Ascending aorta (tissue), 2 donors: ENCODE data around the gene ARSG. TPM values are rescaled to one million over a fixed set of nuclear protein-coding genes. Genes with fewer than 3 reads are reported as not detected.

Experiments
- DNase-seq, 2 donors: peaks; one replicate each; pipeline ENCODE4 v3.0.0-alpha.2; 2019; ENCODE audit warnings: low spot score in 2 of 2
- H3K27ac ChIP-seq, 2 donors: fragments of 200-600 bp; sonication (generic); one replicate each; pipeline ENCODE4 v1.5.1; 2016 to 2017; ENCODE audit warnings: mild to moderate bottlenecking in 1 of 2
- H3K27me3 ChIP-seq: fragments of 200-600 bp; sonication (generic); one replicate; pipeline ENCODE4 v1.5.1; 2017
- H3K36me3 ChIP-seq, 2 donors: fragments of 200-600 bp; sonication (generic); one replicate each; pipeline ENCODE4 v1.5.1; 2016
- H3K4me1 ChIP-seq, 2 donors: fragments of 200-600 bp; sonication (generic); one replicate each; pipeline ENCODE4 v1.5.1; 2016 to 2017; ENCODE audit warnings: mild to moderate bottlenecking in 1 of 2
- H3K4me3 ChIP-seq, 2 donors: fragments of 200-600 bp; sonication (generic); one replicate each; pipeline ENCODE4 v1.5.1; 2016 to 2017; ENCODE audit warnings: mild to moderate bottlenecking in 1 of 2
- H3K9me3 ChIP-seq, 2 donors: fragments of 200-600 bp; sonication (generic); one replicate each; pipeline ENCODE4 v1.5.1; 2016
- CTCF ChIP-seq, 3 experiments: fragments of 200-600 bp in 2 of 3; fragments of 450-650 bp in 1 of 3; sonication (generic) in 2 of 3; IDR thresholded peaks; one replicate each; pipeline ENCODE4 v1.5.1; 2016 to 2019; ENCODE audit warnings: antibody characterized with exemption in 3 of 3, mild to moderate bottlenecking in 1 of 3, moderate library complexity in 1 of 3
- intact Hi-C: fragments of 100-400 bp; cut with DNase I; formaldehyde crosslinking; loops from one replicate; pipeline ENCODE4 v1.15.1; 2023
- total RNA-seq: library from RNA; depleted of rRNA; stranded (reverse); fragments of >200 nt; gene quantifications from one replicate; pipeline ENCODE4 v1.1.0, GENCODE V29; 2016

ARSG gene
- total RNA-seq, 1 donor from 2014 or later: 7.3 TPM

DNA sequence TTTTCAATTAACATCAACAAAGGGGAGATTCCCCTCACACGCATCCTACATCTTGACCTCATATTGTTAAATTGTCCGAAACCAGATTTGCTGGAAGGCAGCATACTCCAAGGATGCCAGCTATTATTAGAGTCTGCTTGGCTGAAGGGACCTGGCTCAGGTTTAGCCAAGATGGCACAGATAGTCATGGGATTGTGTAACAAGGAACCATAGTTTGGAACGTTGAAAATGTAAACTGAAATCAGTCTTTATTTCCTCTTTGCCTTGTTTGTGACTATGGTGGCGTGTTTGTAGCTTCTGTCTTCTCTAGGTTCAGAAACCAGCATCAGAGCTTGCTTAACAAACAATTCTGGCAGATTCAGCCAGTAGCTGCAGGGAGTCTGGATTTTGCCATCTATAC lies 5.9 kb downstream of the ARSG start:
- Histone ChIP-seq H3K4me1 (peaks cover 4 to 5% of the 10 kb centered on the region in 2 donors), H3K27me3 (no peaks in the 10 kb centered on the region), H3K9me3 (no peaks in the 10 kb centered on the region), H3K36me3 (no peaks in the 10 kb centered on the region), H3K4me3 (no peak overlapping the region), H3K27ac (no peak overlapping the region)
- no peak for TF ChIP-seq CTCF (IDR thresholded peaks at IDR 0.05)
- DNase-seq: no peak
- intact Hi-C loops: no loop called here

DNA sequence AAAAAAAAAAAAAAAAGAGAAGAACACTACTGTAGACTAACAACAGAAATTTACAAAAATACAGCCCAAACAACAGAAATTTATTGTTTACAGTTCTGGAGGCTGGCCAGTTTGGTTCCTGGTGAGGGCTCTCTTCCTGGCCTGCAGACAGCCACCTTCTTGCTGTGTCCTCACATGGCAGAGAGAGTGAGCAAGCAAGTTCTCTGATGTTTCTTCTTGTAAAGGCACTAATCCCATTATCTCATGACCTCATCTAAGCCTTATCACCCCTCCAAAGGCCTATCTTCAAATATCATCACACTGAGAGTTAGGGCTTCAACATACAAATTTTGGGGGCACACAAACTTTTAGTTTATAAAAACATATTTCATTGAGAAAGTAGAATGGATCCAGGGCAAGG lies 7.3 kb downstream of the ARSG start:
- H3K27me3 ChIP-seq: no peaks in the 10 kb centered on the region
- no peaks in the 10 kb centered on the region for H3K4me1 ChIP-seq
- no peak overlapping the region for H3K27ac ChIP-seq
- no peak overlapping the region for H3K4me3 ChIP-seq
- no peaks in the 10 kb centered on the region for H3K9me3 ChIP-seq
- no peaks in the 10 kb centered on the region for H3K36me3 ChIP-seq
- TF ChIP-seq CTCF (IDR thresholded peaks at IDR 0.05): no peak
- DNase-seq: no peak
- intact Hi-C loops: no loop called here

DNA sequence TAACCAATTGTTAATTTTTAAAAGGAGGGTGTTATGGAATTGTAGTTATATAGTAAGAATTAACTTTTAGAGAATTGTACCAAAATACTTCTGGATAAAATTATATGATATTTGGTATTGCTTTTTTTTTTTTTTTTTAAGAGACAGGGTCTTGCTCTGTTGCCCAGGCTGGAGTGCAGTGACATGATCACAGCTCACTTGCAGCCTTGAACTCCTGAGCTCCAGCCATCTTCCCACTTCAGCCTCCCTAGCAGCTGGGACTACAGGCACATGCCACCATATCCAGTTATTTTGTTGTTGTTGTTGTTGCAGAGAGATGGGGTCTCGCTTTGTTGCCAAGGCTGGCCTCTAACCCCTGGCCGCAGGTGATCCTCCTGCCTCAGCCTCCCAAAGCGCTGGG lies 8.5 kb downstream of the ARSG start:
- no peaks in the 10 kb centered on the region for H3K36me3 ChIP-seq
- no peak overlapping the region for H3K4me3 ChIP-seq
- no peak for TF ChIP-seq CTCF (IDR thresholded peaks at IDR 0.05)
- intact Hi-C loops: no loop called here
- no peaks in the 10 kb centered on the region for H3K4me1 ChIP-seq
- no peak for DNase-seq
- H3K9me3 ChIP-seq: no peaks in the 10 kb centered on the region
- H3K27ac ChIP-seq: no peak overlapping the region
- no peaks in the 10 kb centered on the region for H3K27me3 ChIP-seq

- no peak for DNase-seq
Measured at GRCh38 chr17:68301438-68301959, 10.2 kb downstream of the ARSG start.

DNA sequence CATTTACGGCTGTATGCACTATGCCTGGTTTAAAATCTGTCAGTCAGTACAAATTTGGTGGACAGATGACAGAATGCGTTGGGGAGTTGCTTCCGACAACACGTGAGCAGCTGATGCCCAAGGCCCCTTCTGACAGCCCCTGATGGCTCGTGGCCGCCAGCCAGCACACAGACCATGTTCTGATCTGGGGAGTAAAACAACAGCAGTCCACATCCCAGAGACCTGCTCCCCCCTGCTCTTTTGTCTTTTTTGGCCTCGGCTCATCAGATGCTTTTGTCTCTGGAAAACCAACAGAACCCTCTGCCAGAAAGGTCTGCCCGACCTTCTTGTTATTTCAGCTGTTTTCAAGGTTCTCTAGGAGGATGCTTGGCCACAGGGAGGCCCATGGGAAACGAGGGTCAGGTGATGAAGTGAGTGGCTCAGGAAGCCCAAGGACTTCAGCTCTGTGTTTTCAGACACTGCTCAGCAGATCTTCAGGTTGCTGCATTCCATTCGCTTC lies 10.8 kb downstream of the ARSG start:
- DNase-seq: no peak
- no peaks in the 10 kb centered on the region for H3K9me3 ChIP-seq
- no peaks in the 10 kb centered on the region for H3K4me1 ChIP-seq
- no peak overlapping the region for H3K4me3 ChIP-seq
- H3K27ac ChIP-seq: no peak overlapping the region
- intact Hi-C loops: no loop called here
- no peak for TF ChIP-seq CTCF (IDR thresholded peaks at IDR 0.05)
- H3K36me3 ChIP-seq: no peaks in the 10 kb centered on the region
- no peaks in the 10 kb centered on the region for H3K27me3 ChIP-seq

More at GRCh38 chr17:68301438-68301959, 10.2 kb downstream of the ARSG start:
- intact Hi-C loops: no loop called here
- Histone ChIP-seq H3K27me3 (no peaks in the 10 kb centered on the region), H3K27ac (no peak overlapping the region), H3K36me3 (no peaks in the 10 kb centered on the region), H3K9me3 (no peaks in the 10 kb centered on the region), H3K4me3 (no peak overlapping the region), H3K4me1 (no peaks in the 10 kb centered on the region)
- no peak for TF ChIP-seq CTCF (IDR thresholded peaks at IDR 0.05)

DNA sequence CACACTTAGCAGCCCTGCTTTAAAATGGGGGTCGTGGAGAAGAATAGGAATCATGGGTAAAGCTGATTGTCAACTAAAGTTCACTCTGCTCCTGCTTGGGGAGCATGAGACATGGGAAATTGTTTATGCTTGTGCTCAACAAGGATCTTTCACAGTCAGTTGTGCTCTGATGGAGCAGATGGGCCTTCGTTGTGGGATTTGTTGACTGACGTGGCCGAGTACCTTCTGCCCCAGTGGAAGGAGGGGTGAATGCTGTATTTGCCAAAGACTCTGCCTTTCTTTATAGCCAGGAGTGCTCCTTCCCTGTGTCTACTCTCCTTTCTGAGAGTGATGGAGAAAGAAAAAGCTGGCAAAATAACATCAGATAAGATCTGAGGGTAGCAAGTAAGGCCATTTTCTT lies 11.4 kb downstream of the ARSG start:
- Histone ChIP-seq H3K9me3 (no peaks in the 10 kb centered on the region), H3K36me3 (no peaks in the 10 kb centered on the region), H3K4me3 (no peak overlapping the region), H3K4me1 (no peaks in the 10 kb centered on the region), H3K27ac (no peak overlapping the region), H3K27me3 (no peaks in the 10 kb centered on the region)
- TF ChIP-seq CTCF (IDR thresholded peaks at IDR 0.05): no peak
- no peak for DNase-seq
- intact Hi-C loops: no loop called here
